Measurements from ENCODE around the gene NMT1. TPM values are rescaled to one million over a fixed set of nuclear protein-coding genes. Genes with fewer than 3 reads are reported as not detected.

Gene NMT1
- total and polyA plus RNA-seq, 2 experiments from 2014 or later: 71.2 to 126 TPM

GRCh38 chr17:45101883-45102811 lies 41.0 kb downstream of the NMT1 start:
- WGBS (ENCODE audit: low lambda C conversion rate, missing lambda C conversion rate): 56% methylated on average over 12 of the region's 12 CpGs
- Histone ChIP-seq H3K4me1 (ENCODE audit: insufficient read depth) (peaks cover 25% of the 10 kb centered on the region), H3K4me3 (no peak overlapping the region), H4K20me1 (ENCODE audit: insufficient read depth, poor library complexity, severe bottlenecking) (peaks cover 2% of the 10 kb centered on the region), H2AFZ (no peak overlapping the region), H3K27ac (peak overlapping the region; percentile 94), H3K36me3 (replicated peaks; ENCODE audit: insufficient read depth, low read depth) (peaks cover 4% of the 10 kb centered on the region), H3K4me2 (peak overlapping the region; percentile 37), H3K79me2 (peaks cover 3% of the 10 kb centered on the region), H3K9me2 (replicated peaks; ENCODE audit: insufficient read depth) (no peaks in the 10 kb centered on the region), H3K27me3 (no peaks in the 10 kb centered on the region), H3K9me3 (ENCODE audit: low read depth) (no peaks in the 10 kb centered on the region)
- TF ChIP-seq EZH2phosphoT487 (IDR thresholded peaks at IDR 0.05; ENCODE audit: low read depth, severe bottlenecking, unreplicated experiment): no peak
- TF ChIP-seq CTCF (IDR thresholded peaks at IDR 0.05; ENCODE audit: poor library complexity): no peak
- no peak for TF ChIP-seq EZH2 (IDR thresholded peaks at IDR 0.05; ENCODE audit: borderline replicate concordance)
- DNase-seq (ENCODE audit: low spot score): peak; percentile 69

GRCh38 chr17:45102856-45103255 lies 41.7 kb downstream of the NMT1 start:
- TF ChIP-seq EZH2phosphoT487 (IDR thresholded peaks at IDR 0.05; ENCODE audit: low read depth, severe bottlenecking, unreplicated experiment) (no peak), CTCF (IDR thresholded peaks at IDR 0.05; ENCODE audit: poor library complexity) (no peak), EZH2 (IDR thresholded peaks at IDR 0.05; ENCODE audit: borderline replicate concordance) (no peak)
- no peak overlapping the region for H3K4me3 ChIP-seq
- peak overlapping the region; percentile 94 for H3K27ac ChIP-seq
- H3K4me2 ChIP-seq: no peak overlapping the region
- peaks cover 25% of the 10 kb centered on the region for H3K4me1 ChIP-seq (ENCODE audit: insufficient read depth)
- 89% methylated on average over 9 of the region's 9 CpGs for WGBS (ENCODE audit: low lambda C conversion rate, missing lambda C conversion rate)
- H3K9me2 ChIP-seq (replicated peaks; ENCODE audit: insufficient read depth): no peaks in the 10 kb centered on the region
- H3K27me3 ChIP-seq: no peaks in the 10 kb centered on the region
- peaks cover 4% of the 10 kb centered on the region for H4K20me1 ChIP-seq (ENCODE audit: insufficient read depth, poor library complexity, severe bottlenecking)
- DNase-seq (ENCODE audit: low spot score): no peak
- peaks cover 3% of the 10 kb centered on the region for H3K79me2 ChIP-seq
- H3K9me3 ChIP-seq (ENCODE audit: low read depth): no peaks in the 10 kb centered on the region
- no peak overlapping the region for H2AFZ ChIP-seq
- H3K36me3 ChIP-seq (replicated peaks; ENCODE audit: insufficient read depth, low read depth): peaks cover 4% of the 10 kb centered on the region

GRCh38 chr17:45103269-45103795 lies 42.2 kb downstream of the NMT1 start:
- peak overlapping the region; percentile 94 for H3K27ac ChIP-seq
- 93% methylated on average over 9 of the region's 9 CpGs for WGBS (ENCODE audit: low lambda C conversion rate, missing lambda C conversion rate)

More at GRCh38 chr17:45103269-45103795, 42.2 kb downstream of the NMT1 start:
- Histone ChIP-seq H3K27me3 (no peaks in the 10 kb centered on the region), H3K4me3 (no peak overlapping the region), H2AFZ (no peak overlapping the region), H4K20me1 (ENCODE audit: insufficient read depth, poor library complexity, severe bottlenecking) (peaks cover 4% of the 10 kb centered on the region), H3K4me2 (no peak overlapping the region), H3K9me2 (replicated peaks; ENCODE audit: insufficient read depth) (no peaks in the 10 kb centered on the region), H3K79me2 (peaks cover 3% of the 10 kb centered on the region), H3K36me3 (replicated peaks; ENCODE audit: insufficient read depth, low read depth) (peaks cover 4% of the 10 kb centered on the region), H3K9me3 (ENCODE audit: low read depth) (no peaks in the 10 kb centered on the region), H3K4me1 (ENCODE audit: insufficient read depth) (peaks cover 25% of the 10 kb centered on the region)
- TF ChIP-seq EZH2phosphoT487 (IDR thresholded peaks at IDR 0.05; ENCODE audit: low read depth, severe bottlenecking, unreplicated experiment) (no peak), EZH2 (IDR thresholded peaks at IDR 0.05; ENCODE audit: borderline replicate concordance) (no peak), CTCF (IDR thresholded peaks at IDR 0.05; ENCODE audit: poor library complexity) (no peak)
- no peak for DNase-seq (ENCODE audit: low spot score)
